Raji (cell line): Measurements from ENCODE around the gene FBXO31.

Experiments
- POLR2A ChIP-seq: IDR thresholded peaks from 2 replicates; pipeline ENCODE4 v1.6.1; 2011; ENCODE audit warnings: low read depth, low read length, control low read depth; ENCODE audit not compliant: insufficient read depth

The FBXO31 gene

GRCh38 chr16:87323727-87324410, 59.7 kb downstream of the FBXO31 start:
- TF ChIP-seq POLR2A = no peak

GRCh38 chr16:87322833-87323726, 60.5 kb downstream of the FBXO31 start:
- no peak for TF ChIP-seq POLR2A

- TF ChIP-seq POLR2A = no peak
Measured at GRCh38 chr16:87322360-87322759, 61.2 kb downstream of the FBXO31 start.

GRCh38 chr16:87321336-87322107, 62.1 kb downstream of the FBXO31 start:
- no peak for TF ChIP-seq POLR2A

- TF ChIP-seq POLR2A = no peak
Measured at GRCh38 chr16:87320510-87321227, 62.9 kb downstream of the FBXO31 start.

GRCh38 chr16:87319997-87320491, 63.5 kb downstream of the FBXO31 start:
- peak; percentile 41; the same call in 1 of the 2 replicates for TF ChIP-seq POLR2A

GRCh38 chr16:87319011-87319410, 64.6 kb downstream of the FBXO31 start:
- peak; percentile 5; the same call in 1 of the 2 replicates for TF ChIP-seq POLR2A

GRCh38 chr16:87317750-87318644, 65.6 kb downstream of the FBXO31 start:
- TF ChIP-seq POLR2A = peak; percentile 25

- peak; percentile 80 for TF ChIP-seq POLR2A
Measured at GRCh38 chr16:87316923-87317749, 66.4 kb downstream of the FBXO31 start, which contains the start of gene C16orf95. Gene C16orf95 (minus strand): TSS chr16:87317392. CDS start chr16:87317242, 150 bp downstream.

- TF ChIP-seq POLR2A = no peak
Measured at GRCh38 chr16:87316450-87316922, 67.1 kb downstream of the FBXO31 start.

GRCh38 chr16:87314990-87315420, 68.6 kb downstream of the FBXO31 start:
- TF ChIP-seq POLR2A = no peak

GRCh38 chr16:87312008-87312407, 71.6 kb downstream of the FBXO31 start:
- no peak for TF ChIP-seq POLR2A

- TF ChIP-seq POLR2A = no peak
Measured at GRCh38 chr16:87311387-87311786, 72.2 kb downstream of the FBXO31 start.

- no peak for TF ChIP-seq POLR2A
Measured at GRCh38 chr16:87310610-87311009, 73.0 kb downstream of the FBXO31 start.
